ENCODE measurements around the gene GRIK3.

Gene GRIK3

GRCh38 chr1:36874271-36875060, 159.8 kb downstream of the GRIK3 start:
- TF ChIP-seq GATA1 (IDR thresholded peaks at IDR 0.05; ENCODE audit: low read depth, low read length) (no peak), POLR2A (IDR thresholded peaks at IDR 0.05; ENCODE audit: low read length) (no peak)
- no peak for DNase-seq

- DNase-seq, result no peak
- TF ChIP-seq POLR2A (IDR thresholded peaks at IDR 0.05; ENCODE audit: low read length) (no peak), GATA1 (IDR thresholded peaks at IDR 0.05; ENCODE audit: low read depth, low read length) (no peak)
Observed at GRCh38 chr1:36872858-36873257, 161.5 kb downstream of the GRIK3 start.

- TF ChIP-seq GATA1 (IDR thresholded peaks at IDR 0.05; ENCODE audit: low read depth, low read length) (no peak), POLR2A (IDR thresholded peaks at IDR 0.05; ENCODE audit: low read length) (no peak)
- no peak for DNase-seq
Observed at GRCh38 chr1:36872126-36872754, 162.1 kb downstream of the GRIK3 start.

- no peak for TF ChIP-seq GATA1 (IDR thresholded peaks at IDR 0.05; ENCODE audit: low read depth, low read length)
- TF ChIP-seq POLR2A (IDR thresholded peaks at IDR 0.05; ENCODE audit: low read length), result no peak
- no peak for DNase-seq
Observed at GRCh38 chr1:36871146-36871971, 163.0 kb downstream of the GRIK3 start.

- no peak for DNase-seq
- no peak for TF ChIP-seq GATA1 (IDR thresholded peaks at IDR 0.05; ENCODE audit: low read depth, low read length)
- TF ChIP-seq POLR2A (IDR thresholded peaks at IDR 0.05; ENCODE audit: low read length), result no peak
Observed at GRCh38 chr1:36869826-36870225, 164.5 kb downstream of the GRIK3 start.

GRCh38 chr1:36869054-36869453, 165.3 kb downstream of the GRIK3 start:
- DNase-seq, result no peak
- TF ChIP-seq GATA1 (IDR thresholded peaks at IDR 0.05; ENCODE audit: low read depth, low read length) (no peak), POLR2A (IDR thresholded peaks at IDR 0.05; ENCODE audit: low read length) (no peak)

GRCh38 chr1:36867575-36867974, 166.7 kb downstream of the GRIK3 start:
- TF ChIP-seq POLR2A (IDR thresholded peaks at IDR 0.05; ENCODE audit: low read length) (no peak), GATA1 (IDR thresholded peaks at IDR 0.05; ENCODE audit: low read depth, low read length) (no peak)
- DNase-seq, result no peak

- no peak for TF ChIP-seq POLR2A (IDR thresholded peaks at IDR 0.05; ENCODE audit: low read length)
- DNase-seq, result no peak
Observed at GRCh38 chr1:36866169-36866814, 168.0 kb downstream of the GRIK3 start.

- DNase-seq, result no peak
- TF ChIP-seq POLR2A (IDR thresholded peaks at IDR 0.05; ENCODE audit: low read length), result no peak
- no peak for TF ChIP-seq GATA1 (IDR thresholded peaks at IDR 0.05; ENCODE audit: low read depth, low read length)
Observed at GRCh38 chr1:36865602-36865900, 168.8 kb downstream of the GRIK3 start.

GRCh38 chr1:36864823-36865601, 169.3 kb downstream of the GRIK3 start:
- DNase-seq, result no peak
- TF ChIP-seq POLR2A (IDR thresholded peaks at IDR 0.05; ENCODE audit: low read length), result no peak
- TF ChIP-seq GATA1 (IDR thresholded peaks at IDR 0.05; ENCODE audit: low read depth, low read length), result no peak

GRCh38 chr1:36864182-36864822, 170.0 kb downstream of the GRIK3 start:
- TF ChIP-seq GATA1 (IDR thresholded peaks at IDR 0.05; ENCODE audit: low read depth, low read length), result no peak
- TF ChIP-seq POLR2A (IDR thresholded peaks at IDR 0.05; ENCODE audit: low read length), result no peak
- peak; percentile 35 to 65 for DNase-seq

GRCh38 chr1:36863500-36863899, 170.8 kb downstream of the GRIK3 start:
- no peak for DNase-seq
- TF ChIP-seq POLR2A (IDR thresholded peaks at IDR 0.05; ENCODE audit: low read length) (no peak), GATA1 (IDR thresholded peaks at IDR 0.05; ENCODE audit: low read depth, low read length) (no peak)

GRCh38 chr1:36863061-36863460, 171.3 kb downstream of the GRIK3 start:
- no peak for DNase-seq

More at GRCh38 chr1:36863061-36863460, 171.3 kb downstream of the GRIK3 start:
- no peak for TF ChIP-seq GATA1 (IDR thresholded peaks at IDR 0.05; ENCODE audit: low read depth, low read length)
- TF ChIP-seq POLR2A (IDR thresholded peaks at IDR 0.05; ENCODE audit: low read length), result no peak
